Inflammatory macrophage treated with lipopolysaccharide for 1 hour (primary cell): Measurements from ENCODE around the gene TSPAN14.
A peak's percentile ranks its signal among the peaks of the same experiment; 100 is the strongest.
"Not testable (repeated sequence)": the region's sequence is repeated elsewhere in the genome, so short reads cannot be mapped to it uniquely, and the experiment has no call there.

Experiments used
- DNase-seq, 2 donors: peaks; one replicate each; pipeline ENCODE4 v3.0.0-alpha.2; 2020 to 2022

The TSPAN14 gene

DNA sequence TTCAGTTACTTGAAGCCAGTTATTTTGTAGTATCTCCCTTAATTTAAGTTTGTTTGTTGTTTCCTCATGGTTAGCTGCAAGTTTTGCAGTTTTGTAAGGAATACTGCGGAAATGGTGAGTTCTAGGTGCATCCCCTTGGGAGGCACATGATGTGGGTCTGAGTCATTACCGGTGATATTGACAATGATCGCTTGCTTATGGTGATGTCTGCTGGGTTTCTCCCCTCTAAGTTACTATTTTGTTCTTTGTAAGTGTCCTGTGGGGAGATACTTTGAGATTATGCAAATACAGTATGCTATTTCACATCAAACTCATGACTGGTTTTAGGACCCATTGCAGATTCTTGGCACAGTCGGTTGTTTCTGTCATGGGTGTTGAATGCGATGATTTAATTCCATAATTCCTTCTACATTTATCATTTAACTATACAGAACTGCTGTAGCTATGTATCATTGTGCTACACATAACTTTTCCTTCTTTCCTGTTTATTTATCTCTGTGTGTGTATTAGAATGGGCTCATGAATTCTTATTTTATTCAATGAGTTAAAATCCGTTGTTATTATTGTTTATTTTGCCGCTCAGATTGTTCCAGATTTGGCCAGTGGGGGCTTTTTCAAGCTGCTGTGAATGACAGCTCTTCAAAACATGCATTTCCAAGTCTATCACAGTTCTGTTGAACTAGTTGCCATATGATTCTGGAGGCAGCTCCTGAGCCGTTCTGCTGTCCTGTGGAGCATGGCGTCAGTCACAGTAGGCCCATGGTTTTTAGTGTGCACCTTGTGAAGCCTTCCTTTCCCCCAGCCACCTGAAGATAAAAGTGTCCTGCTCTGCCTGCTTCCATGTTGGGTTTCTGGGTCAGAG, 18.4 kb downstream of the TSPAN14 start:
- DNase-seq: peak; percentile 83 to 98

DNA sequence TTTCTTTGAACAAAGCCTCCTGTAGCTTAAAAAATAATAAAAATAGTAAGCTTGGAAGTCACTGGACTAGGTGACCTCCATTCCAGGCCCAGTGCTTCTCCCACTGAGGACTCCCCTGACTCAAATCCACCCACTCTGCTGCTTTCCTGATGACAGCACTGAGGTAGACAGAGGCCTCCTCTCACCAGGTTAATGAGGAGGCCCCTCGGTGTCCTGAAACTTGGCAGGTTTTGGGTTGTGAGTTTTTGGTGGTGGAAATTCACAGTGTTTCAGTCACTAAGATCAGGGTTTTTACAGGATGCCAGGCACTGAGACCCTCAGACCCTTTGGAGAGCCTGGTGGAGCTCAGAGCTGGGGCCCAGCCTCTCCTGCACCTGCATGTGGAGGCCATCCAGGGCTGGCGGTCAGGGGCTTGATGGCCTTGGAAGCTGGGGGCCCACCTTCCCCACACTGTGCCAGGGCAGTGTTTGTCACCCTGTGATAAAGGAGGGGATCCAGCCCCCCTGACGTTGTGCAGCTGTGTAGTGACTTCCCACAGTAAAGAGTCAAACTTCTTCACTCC, 19.1 kb downstream of the TSPAN14 start:
- no peak for DNase-seq

DNA sequence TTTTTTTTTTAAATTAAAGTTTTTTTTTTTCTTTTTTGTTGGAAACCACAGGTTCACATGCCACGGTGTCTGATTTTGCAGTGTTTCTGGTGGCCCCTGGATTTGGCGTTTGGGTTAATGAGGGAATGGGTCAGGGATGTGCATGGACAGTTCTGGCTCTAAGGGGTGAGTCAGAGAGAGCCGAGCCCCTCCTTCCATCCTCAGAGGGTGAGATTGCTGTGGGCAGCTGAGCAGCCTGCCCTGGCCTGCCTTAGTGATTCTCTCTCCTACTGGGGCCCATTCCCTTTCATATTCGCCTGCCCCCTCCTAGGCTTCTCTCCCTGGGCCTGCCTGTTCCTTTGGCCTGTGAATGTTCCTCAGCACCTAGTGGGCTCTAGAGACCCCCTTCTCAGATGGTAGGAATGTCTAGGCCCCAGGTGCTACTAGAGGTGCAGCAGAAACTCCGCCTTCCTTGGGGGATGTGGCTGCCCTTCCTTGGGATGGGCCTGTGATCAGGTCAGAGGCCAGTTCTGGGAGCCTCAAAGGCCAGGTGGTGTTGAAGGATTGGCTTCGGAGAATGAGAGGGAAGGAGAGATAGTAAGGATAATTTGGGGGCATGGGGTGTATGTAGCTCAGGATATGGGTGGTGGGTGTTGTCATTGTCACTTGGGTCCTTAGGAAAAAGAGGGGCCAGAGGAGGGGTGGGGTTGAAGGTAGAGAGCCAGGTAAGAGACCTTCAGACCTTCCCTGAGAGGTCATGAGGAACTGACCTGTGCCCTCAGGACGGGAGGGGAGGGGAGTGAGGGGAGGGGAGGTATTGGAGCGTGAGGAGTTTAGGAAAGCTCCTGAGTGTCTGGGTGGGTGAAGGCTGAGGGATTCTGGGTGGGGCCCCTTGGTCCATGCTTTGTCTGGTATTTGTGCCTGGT, 19.8 kb downstream of the TSPAN14 start:
- DNase-seq: no peak

DNA sequence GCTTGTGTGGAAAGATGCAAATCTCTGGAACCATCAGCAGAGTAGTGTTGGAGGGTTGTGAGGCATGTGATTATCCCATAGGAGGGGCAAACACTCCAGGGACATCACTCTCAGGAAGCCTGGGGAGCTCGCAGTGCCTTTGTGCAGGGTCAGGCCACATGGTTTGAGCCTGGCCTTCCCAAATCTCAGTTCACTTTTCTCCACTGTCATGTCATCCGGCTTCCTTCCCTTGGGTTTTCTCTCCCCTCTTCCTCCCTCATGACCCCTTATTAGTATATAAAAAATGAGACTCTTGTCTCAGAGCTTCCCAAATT, 20.4 kb downstream of the TSPAN14 start:
- no peak for DNase-seq

DNA sequence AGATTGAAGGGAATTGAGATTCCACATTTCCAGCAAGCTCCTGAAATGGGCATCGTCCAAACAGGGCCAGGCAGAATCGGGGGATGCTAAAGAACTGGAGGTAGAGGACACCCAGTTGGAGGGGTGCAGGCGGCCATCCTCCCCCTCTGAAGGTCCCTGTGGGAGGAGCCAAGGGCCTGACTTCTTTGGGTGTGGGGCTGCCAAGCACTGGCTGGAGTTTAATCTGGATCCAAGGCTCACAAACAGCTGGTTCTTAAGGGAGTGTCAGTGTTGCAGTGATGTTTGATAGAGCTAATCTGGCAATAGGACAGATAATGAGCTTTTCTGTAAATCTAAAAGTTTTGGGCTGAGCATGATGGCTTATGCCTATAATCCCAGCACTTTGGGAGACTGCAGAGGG, 20.8 kb downstream of the TSPAN14 start:
- no peak for DNase-seq

DNA sequence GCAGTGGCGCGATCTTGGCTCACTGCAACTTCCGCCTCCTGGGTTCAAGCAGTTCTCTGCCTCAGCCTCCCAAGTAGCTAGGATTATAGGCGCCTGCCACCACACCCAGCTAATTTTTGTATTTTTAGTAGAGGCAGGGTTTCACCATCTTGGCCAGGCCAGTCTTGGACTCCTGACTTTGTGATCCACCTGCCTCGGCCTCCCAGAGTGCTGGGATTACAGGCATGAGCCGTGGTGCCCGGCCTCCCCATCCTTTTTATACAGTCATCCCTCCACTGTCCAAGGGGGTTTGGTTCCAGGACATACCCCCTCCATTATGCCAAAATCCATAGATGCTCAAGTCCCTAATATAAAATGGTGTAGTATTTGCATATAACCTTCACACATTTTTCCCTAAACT, 21.5 kb downstream of the TSPAN14 start:
- DNase-seq: not testable (repeated sequence)

DNA sequence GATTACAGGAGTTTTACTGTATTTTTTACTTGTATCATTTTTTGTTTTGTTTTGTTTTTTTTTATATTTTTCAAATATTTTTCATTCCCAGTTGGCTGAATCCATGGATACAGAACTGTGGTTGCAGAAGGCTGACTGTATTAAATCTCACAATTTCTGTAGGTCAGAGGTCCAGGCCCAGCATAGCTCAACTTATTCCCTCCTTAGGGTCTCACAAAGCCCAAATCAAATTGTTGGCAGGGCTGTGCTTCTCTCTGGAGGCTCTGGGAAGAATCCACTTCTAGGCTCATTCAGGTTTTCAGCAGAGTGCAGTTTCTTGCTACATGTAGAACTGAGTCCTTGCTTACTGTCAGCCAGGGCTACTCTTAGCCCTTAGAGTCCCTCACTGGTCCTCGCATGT, 22.6 kb downstream of the TSPAN14 start:
- no peak for DNase-seq

DNA sequence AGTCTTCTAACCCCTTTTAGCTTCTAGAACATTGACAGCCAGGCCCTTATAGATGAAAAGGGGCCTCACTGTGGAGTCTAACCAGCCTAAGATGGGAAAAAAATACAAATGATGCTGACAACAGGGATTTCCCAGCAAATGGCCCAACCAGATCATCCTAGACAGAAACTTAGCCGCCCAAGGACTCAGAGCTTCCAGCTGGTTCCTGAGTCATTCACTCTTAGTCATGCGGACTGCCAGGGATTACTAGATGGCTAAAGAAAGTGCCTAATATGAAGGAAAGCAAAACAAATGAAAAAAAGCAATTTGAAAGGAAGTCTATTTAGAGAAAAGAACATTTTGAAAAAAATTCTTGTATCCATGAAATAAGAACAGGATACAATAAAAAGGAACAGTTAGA, 23.7 kb downstream of the TSPAN14 start:
- peak; percentile 93 to 97 for DNase-seq

DNA sequence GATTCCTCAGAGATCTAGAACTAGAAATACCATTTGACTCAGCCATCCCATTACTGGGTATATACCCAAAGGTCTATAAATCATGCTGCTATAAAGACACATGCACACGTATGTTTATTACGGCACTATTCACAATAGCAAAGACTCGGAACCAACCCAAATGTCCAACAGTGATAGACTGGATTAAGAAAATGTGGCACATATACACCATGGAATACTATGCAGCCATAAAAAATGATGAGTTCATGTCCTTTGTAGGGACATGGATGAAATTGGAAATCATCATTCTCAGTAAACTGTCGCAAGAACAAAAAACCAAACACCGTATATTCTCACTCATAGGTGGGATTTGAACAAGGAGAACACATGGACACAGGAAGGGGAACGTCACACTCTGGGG, 26.3 kb downstream of the TSPAN14 start:
- DNase-seq: not testable (repeated sequence)

DNA sequence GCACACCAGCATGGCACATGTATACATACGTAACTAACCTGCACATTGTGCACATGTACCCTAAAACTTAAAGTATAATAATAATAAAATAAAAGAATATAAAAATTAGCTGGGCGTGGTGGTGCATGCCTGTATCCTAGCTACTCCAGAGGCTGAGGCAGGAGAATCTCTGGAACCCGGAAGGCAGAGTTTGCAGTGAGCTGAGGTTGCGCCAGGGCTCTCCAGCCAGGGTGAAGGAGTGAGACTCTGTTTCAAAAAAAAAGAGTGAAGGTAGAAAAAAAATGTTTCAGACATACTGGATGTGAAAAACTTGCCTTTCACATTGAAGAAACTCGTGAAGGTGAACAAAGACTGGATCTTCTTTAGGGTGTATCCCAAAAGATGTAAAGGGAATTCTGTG, 26.7 kb downstream of the TSPAN14 start:
- DNase-seq: no peak

DNA sequence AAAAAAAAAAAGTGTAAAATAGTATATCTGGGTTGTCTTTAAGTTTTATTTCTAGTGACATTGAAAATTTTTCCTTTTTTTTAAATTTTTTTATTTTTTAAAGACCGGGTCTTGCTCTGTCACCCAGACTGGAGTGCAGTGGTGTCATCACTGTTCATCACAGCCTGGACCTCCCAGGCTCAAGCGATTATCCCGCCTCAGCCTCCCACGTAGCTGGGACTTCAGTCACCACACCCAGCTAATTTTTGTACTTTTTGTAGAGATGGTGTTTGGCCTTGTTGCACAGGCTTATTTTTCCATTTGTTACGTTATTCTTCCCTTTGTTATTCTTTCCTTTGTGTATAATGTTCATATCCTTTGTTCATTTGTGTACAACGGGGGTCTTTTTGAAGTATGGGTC, 30.1 kb downstream of the TSPAN14 start:
- peak; percentile 76 to 86 for DNase-seq

DNA sequence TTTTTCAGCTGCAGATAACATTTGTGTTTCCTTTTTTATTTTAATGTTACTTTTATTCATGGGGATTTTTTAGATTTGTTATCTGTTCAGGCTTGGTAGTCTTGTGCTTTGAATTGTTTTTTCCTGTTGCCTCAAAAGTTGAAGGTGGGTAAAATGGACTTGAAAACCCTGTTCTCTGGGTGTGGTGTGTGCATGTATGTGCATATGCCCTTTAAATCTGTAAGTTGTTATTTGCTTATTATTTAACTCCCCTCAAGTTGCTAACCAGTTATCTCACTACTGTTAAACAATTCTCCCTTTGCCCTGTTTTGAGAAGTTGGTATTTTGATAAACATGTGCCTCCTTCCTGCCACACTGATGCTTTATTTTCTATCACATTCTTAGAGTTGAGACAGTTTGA, 30.6 kb downstream of the TSPAN14 start:
- DNase-seq: peak in 1 of 2 donors; percentile 40

DNA sequence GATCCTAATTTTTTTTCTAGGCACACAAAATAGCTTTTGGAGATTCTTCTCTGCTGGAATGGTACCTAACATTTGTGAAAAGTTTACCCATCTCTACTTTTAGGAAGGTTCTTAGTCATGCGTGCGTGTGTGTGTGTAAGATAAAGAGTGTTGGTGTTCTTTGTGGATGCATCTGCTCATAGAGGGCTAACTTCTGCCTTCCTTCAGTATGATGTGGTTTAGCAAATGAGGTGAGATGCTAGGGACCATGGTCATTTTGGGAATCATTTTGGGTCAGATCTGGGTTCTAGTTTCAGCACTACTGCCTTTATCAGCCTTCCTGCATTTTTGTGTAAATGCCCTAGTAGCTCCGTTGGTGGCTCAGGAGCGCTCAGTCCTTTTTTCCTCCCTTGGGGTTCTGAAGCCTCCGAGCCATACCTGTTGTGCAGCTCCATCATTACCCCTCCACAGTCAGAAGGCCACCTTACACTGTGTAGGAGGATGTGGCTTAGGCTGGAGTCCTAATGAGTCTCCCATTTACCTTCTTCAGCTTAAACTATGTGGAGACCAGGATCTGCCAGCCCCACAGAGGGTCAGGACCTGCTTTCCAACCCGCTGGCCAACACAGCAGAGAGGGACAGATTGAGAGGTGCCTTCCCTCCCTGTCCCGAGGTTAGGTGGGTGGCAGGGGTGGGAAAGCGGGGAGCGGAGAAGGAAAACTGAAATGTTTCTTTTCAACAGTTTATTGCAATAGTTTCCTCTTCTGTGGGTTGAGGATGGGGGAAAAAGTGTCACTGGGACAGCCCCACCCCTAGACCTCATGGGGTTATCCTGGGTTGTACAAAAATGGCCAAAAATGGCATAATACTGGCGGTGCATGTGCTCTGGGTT, 31.2 kb downstream of the TSPAN14 start:
- DNase-seq: peak; percentile 93 to 95

DNA sequence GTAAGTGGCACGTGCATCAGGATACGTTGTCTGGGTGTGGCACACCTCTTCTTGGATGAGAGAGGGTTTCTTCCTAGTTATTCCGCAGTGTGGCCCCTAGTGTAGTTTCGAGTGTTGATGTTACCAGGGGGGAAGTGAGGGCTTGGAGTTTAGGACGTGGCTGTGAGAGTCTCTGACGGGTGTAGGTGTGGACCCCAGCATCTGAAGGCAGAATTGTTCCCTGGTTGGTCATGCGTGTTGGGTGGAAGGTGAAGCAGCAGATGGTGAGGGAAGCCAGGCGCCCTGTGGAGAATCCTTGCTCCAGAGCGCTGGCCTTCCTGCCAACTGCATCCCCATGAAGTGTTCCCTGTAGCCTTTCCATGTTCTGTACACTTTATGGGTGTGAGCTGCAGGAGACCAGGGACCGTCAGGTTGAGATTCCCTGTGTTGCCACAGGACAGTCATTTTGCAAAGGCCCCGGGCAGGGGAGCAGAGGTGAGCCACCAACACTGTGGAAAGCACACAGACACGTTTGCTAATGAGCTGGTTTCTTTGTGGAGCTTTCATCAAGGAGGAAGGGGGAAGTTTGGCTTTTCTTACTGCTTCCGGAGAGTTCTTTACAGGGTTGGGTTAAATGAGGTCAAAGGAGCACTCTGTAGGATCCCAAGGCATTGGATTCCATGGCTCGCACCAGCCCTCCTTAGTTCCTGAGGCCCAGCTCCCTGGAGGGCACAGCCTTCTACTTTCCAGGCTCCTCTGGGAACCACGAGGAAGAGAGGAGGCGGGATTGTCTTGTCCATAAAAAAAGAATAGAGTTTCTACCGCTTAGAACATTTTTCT, 32.0 kb downstream of the TSPAN14 start:
- peak; percentile 81 to 92 for DNase-seq

DNA sequence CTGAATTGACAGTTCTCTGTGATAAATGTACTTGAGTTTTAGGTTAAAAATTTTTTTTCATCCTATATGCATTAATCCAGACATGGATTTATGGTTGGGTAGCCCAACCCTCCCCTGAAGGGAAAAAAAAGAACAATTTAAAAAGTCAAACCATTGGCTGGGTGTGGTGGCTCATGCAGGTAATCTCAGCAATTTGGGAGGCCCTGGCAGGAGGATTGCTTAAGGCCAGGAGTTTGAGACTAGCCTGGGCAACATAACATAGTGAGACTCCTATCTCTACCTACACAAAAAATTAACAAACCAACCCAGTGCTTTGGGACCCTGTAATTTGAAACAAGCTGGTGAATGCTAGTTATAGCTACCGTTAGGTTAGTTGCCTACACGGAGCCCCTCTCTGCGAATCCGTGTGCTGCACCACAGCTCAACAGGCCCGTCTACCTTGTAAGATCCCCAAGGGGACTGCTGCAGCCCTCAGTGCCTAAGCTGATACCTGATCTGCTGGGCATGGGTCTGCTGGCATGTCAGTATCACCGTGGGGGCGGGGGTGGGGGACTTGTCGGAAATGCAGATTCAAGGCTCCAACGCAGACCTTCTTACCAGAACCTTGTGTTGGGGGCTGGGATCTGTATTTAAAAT, 32.8 kb downstream of the TSPAN14 start:
- no peak for DNase-seq

DNA sequence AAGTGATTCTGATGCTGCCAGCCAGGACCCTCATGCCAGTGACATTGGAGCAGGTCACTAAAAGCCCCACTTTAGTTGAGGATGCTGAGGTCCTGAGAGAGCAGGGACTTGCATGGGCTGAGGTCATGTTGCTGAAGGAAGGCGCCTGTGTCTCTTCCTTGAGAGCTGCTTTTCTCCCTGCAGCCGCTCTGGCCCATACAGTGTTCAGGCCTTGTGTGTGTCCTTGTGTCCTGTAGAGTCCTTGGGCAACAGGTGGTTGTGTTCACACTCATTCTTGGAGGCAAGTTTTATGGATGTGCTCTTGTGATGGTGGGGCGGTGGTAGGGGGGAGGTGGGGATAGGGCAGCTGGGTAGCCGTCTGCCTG, 33.3 kb downstream of the TSPAN14 start:
- no peak for DNase-seq

DNA sequence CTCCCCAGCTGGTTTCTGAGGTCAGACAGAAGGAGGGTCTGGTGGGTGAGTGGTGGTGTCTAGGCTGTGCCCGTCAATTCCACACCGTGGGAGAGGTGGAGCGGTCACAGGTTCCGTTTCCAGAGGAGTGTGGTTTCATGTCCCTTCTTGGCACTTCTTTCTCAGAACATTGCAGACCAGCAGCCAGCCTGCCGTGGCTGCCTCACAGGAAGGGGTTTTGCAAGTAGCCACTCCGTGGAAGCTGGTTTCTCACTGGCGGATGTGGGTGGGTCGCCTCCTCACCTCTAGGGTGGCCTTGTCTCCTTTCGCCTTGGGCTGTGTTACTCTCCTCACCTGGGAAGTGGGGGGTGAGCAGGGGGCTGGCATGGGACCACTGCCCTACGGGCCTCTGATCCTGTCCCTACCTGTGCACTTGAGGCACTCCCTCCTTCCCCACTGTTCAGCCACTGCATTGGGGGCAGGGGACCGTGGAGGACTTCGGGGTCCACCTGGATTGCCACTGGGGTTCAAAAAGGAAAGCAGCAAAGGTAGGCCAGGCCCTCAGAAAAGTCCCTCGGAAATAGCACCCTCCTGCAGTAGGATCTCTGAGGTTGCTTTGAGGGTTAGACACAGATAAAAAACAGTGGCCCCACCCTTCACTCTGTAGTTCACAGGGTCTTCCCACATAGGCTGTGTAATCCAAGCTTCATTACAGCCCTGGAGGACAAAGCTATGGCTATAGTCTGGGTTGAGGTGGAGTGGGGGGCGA, 33.9 kb downstream of the TSPAN14 start:
- DNase-seq: peak; percentile 81 to 91

DNA sequence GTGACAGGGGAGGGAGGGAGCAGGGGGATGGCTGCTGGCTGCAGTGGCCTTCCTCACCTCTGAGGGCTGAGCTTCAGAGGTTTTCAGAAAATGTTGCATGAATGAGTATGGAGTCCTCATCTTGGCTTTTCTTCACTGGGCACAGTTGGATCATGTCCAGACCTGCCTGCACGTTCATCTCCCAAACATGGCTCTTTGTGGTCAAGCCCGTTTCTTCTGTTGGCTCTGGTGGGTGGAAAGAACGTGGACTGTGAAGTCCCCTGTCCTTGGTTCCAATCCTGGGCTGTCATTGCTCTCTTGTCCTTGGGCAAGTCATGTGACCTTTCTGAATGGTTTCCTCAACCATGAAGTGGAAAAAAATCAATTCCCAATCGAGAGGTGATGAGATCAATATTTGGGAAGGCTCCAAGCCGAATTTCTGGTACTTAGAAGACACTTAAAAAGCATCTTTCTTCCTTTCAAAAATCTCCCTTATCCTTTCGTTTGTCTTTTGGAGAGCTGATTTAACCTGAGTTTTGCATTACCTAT, 34.5 kb downstream of the TSPAN14 start:
- no peak for DNase-seq

DNA sequence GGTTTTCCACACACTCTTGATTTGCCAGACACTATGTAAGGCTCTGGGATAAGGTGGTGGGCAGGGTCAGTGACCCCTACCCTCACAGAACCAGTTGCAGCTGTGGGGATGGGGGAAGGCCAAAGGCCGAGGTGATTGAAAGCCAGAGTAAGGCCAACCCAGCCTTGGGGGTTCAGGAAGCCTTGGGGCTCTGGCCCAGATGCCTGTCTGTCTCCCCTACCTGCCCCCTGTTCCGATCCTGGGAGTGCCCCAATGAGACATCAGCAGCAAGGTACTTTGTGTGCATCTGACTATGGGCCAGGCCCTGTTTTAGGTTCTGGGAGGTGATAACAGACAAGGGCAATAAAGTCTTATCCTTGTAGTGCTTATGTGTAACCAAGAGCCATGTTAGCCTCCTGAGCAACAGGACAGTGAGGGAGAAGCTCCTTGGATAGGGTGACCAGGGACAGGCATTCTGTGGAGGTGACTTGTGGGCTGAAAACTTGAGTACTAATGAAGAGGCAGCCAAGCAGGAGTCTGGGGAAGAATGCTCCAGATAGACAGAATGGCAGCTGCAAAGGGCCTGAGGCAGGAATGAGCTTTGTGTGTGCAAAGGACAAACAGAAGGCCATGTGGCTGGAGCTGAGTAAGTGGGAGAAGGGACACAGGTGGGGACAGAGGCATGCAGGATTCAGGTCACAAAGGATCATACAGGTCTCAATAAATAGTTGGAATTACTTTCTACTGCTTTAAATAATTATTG, 35.4 kb downstream of the TSPAN14 start:
- DNase-seq: no peak
